NB4 (cell line): ENCODE measurements around the gene KCTD17.

Experiments
- DNase-seq: peaks from one replicate; pipeline ENCODE4 v3.0.0; 2010; ENCODE audit warnings: low read depth
- H3K4me3 ChIP-seq: one replicate; pipeline ENCODE4 v1.5.1; 2011; ENCODE audit warnings: mild to moderate bottlenecking, low read depth, low read length, moderate library complexity
- MYC ChIP-seq: IDR thresholded peaks from 2 replicates; pipeline ENCODE4 v1.6.1; 2011; ENCODE audit warnings: low read depth, low read length
- POLR2A ChIP-seq: IDR thresholded peaks from 2 replicates; pipeline ENCODE4 v1.6.1; 2011; ENCODE audit warnings: mild to moderate bottlenecking; ENCODE audit not compliant: insufficient read length; ENCODE audit errors: extremely low read depth
- TF ChIP-seq, protein P1 (sequence below): IDR thresholded peaks from one replicate; pipeline ENCODE4 v1.5.1; 2012; ENCODE audit warnings: low read depth, low read length
- TF ChIP-seq, protein P2 (sequence below): IDR thresholded peaks from 2 replicates; pipeline ENCODE4 v1.6.1; 2011; ENCODE audit warnings: low read depth, low read length

The KCTD17 gene

DNA sequence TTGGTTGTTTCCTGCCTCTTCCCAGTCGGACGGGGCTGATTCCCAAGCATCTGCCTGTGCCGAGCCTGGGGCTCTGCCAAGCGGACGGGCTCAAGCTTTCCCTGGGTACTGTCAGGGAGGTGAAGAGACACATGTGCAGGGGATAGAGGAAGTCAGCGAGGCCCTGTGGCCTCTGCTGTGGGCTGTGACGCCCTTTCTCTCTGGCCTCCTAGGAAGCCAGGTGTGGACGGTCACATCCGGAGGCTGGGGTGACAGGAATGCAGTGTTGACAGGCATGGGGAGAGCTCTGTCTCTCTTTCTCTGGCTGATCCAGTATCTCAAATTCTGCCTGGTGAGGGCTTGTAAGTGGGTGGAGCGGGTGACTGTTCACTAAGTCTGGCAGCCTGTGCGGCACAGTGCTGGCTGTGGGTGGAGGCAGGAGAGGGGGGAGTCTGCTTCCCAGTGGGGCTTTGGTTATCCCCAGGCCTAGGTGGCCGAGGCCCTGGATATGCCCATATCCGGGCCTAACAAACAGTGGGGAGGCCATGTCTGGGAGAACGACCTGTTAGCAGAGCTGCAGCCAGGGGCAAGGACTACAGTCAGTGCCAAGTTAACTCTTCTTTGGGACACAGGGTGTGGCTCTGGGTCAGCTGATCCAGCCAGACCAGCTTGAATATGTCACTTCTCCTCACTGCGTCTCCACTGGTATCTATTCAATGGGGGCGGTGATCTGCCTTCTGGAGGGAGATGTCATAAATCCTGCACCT lies 1.9 kb downstream of the KCTD17 start:
- TF ChIP-seq, protein P1, sequence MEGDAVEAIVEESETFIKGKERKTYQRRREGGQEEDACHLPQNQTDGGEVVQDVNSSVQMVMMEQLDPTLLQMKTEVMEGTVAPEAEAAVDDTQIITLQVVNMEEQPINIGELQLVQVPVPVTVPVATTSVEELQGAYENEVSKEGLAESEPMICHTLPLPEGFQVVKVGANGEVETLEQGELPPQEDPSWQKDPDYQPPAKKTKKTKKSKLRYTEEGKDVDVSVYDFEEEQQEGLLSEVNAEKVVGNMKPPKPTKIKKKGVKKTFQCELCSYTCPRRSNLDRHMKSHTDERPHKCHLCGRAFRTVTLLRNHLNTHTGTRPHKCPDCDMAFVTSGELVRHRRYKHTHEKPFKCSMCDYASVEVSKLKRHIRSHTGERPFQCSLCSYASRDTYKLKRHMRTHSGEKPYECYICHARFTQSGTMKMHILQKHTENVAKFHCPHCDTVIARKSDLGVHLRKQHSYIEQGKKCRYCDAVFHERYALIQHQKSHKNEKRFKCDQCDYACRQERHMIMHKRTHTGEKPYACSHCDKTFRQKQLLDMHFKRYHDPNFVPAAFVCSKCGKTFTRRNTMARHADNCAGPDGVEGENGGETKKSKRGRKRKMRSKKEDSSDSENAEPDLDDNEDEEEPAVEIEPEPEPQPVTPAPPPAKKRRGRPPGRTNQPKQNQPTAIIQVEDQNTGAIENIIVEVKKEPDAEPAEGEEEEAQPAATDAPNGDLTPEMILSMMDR: no peak
- TF ChIP-seq, protein P2, sequence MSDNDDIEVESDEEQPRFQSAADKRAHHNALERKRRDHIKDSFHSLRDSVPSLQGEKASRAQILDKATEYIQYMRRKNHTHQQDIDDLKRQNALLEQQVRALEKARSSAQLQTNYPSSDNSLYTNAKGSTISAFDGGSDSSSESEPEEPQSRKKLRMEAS: no peak
- TF ChIP-seq POLR2A (no peak), MYC (no peak)
- no peak for DNase-seq
- H3K4me3 ChIP-seq: no peak overlapping the region

DNA sequence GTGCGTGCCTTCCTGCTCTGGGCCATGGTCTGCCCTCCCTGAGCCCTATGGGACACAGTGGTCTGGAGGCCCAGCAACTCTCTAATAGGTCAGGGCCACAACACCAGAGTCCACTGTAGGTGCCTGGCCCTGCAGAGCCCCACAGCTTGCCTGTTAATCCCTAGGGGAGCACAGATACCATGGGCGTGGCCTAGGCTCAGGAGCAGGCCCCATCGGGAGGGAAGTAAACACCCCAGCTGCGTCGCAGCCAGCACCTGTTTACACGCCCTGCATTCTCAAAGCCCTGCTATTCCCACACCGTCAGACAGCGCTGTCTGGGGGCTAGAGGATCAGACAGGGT lies 2.5 kb downstream of the KCTD17 start:
- DNase-seq: peak; percentile 28
- no peak overlapping the region for H3K4me3 ChIP-seq

DNA sequence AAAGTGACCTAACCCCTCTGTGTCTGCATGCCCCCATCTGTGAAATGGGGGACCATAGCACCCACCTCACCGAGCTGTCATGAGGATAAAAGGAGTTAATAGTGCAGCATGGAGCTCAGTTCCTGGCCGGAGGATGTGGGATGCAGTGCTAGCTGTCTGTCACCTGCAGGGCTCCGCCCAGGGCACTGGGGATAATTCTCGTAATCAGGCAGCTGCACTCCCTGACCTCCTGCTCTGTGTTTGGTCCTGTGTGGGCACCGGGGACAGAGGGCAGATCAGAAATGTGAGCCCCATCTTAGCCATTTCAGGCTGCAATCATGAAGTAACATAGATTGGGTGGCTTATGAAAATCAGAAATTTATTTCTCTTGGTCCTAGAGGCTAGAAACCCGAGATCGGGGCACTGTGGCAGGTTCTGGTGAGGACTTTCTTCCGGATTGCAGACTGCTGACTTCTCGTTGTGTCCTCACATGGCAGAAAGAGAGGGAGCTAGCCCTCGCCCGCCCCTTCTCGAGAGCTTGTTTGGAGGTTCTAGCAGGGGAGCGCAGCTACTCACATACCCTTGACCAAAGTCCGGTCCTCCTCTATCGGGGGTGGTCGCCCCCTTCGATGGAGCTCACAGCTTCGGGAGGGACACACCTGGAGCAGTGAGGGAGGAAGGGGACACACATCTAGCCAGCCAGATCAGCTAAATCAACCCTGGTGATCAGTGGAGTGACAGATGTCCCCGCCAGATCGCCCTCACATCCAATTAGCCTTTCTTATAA lies 3.2 kb downstream of the KCTD17 start:
- no peak for DNase-seq
- TF ChIP-seq POLR2A: no peak
- TF ChIP-seq, protein P1: no peak
- TF ChIP-seq, protein P2: no peak
- TF ChIP-seq MYC: no peak
- no peak overlapping the region for H3K4me3 ChIP-seq

More for the DNA sequence above, 2.5 kb downstream of the KCTD17 start:
- TF ChIP-seq, protein P2: no peak
- TF ChIP-seq MYC (no peak), POLR2A (no peak)
- TF ChIP-seq, protein P1: no peak

DNA sequence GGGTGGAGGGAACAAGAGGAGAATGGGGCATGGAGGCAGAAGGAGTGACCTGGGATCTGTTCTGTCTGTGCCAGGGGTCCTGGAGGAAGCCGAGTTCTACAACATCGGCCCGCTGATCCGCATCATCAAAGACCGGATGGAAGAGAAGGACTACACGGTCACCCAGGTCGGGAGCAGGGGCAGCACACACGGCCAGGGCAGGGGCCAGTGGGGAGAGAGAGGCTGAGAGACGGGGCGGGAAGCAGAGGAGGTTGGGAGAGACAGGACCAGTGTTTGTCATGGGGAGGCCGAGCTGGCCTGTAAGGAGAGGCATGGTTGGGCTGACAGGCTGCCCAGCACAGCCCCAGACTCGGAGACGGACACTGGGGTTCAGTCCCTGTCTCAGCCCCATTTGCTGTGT lies 4.7 kb downstream of the KCTD17 start:
- no peak overlapping the region for H3K4me3 ChIP-seq
- TF ChIP-seq POLR2A (no peak), MYC (no peak)
- TF ChIP-seq, protein P2: no peak
- TF ChIP-seq, protein P1: no peak
- no peak for DNase-seq

DNA sequence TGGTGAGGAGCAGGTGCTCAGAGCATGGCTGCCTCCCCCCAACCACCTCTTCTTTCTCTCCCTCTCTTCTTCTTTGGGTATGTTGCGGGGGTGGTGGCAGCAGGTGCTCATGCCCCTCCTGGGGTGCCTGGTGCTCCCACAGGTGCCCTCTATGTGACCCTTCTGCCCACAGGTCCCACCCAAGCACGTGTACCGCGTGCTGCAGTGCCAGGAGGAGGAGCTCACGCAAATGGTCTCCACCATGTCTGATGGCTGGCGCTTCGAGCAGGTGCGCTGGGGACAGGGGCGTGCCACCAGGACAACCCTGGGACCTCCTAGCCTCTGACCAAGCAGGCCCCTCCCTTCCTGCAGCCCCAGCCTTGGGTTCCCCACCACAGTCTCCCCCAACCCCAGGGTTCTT lies 5.7 kb downstream of the KCTD17 start:
- no peak overlapping the region for H3K4me3 ChIP-seq
- TF ChIP-seq MYC (no peak), POLR2A (no peak)
- TF ChIP-seq, protein P1: no peak
- TF ChIP-seq, protein P2: no peak
- no peak for DNase-seq
